Fibroblast of lung (primary cell): ENCODE data around the gene ATRIP. TPM values are rescaled to one million over a fixed set of nuclear protein-coding genes. Genes with fewer than 3 reads are reported as not detected.

Experiments used
- DNase-seq, 2 donors: peaks; one replicate each; pipeline versions ENCODE4 v3.0.0 to v3.0.0-alpha.2; 2010; ENCODE audit warnings: low read depth in 2 of 2
- H2AFZ ChIP-seq: 2 replicates; pipeline ENCODE4 v1.5.1; 2012; ENCODE audit warnings: low read length, control low read depth, inconsistent platforms
- H3K27ac ChIP-seq: 2 replicates; pipeline ENCODE4 v1.5.1; 2011; ENCODE audit warnings: low read length, control low read depth; ENCODE audit not compliant: insufficient read depth
- H3K27me3 ChIP-seq: 2 replicates; pipeline ENCODE4 v1.5.1; 2011; ENCODE audit warnings: mild to moderate bottlenecking, low read length; ENCODE audit not compliant: control insufficient read depth, insufficient read depth
- H3K36me3 ChIP-seq: 2 replicates; pipeline ENCODE4 v1.5.1; 2011; ENCODE audit warnings: low read length; ENCODE audit not compliant: control insufficient read depth, insufficient read depth
- H3K4me1 ChIP-seq: 2 replicates; pipeline ENCODE4 v1.5.1; 2011; ENCODE audit warnings: low read length; ENCODE audit not compliant: control insufficient read depth, insufficient read depth; ENCODE audit errors: extremely low read depth
- H3K4me2 ChIP-seq: 2 replicates; pipeline ENCODE4 v1.5.1; 2011; ENCODE audit warnings: low read length, control low read depth; ENCODE audit not compliant: insufficient read depth; ENCODE audit errors: extremely low read depth
- H3K4me3 ChIP-seq, 4 experiments: fragments of 200-600 bp in 1 of 4; sonication (generic) in 1 of 4; replicated peaks in 1 of 4; 2 replicates each; pipeline ENCODE4 v1.5.1; 2011 to 2016; ENCODE audit warnings: low read length in 4 of 4, low read depth in 3 of 4, mild to moderate bottlenecking in 3 of 4, control low read depth in 2 of 4, inconsistent platforms in 1 of 4, mixed read lengths in 1 of 4; ENCODE audit not compliant: insufficient read depth in 1 of 4; ENCODE audit errors: control extremely low read depth in 1 of 4
- H3K79me2 ChIP-seq: 2 replicates; pipeline ENCODE4 v1.5.1; 2012; ENCODE audit warnings: mild to moderate bottlenecking, low read length, inconsistent platforms; ENCODE audit not compliant: control insufficient read depth, insufficient read depth
- H3K9ac ChIP-seq: 2 replicates; pipeline ENCODE4 v1.5.1; 2011; ENCODE audit warnings: mild to moderate bottlenecking, low read length, control low read depth; ENCODE audit not compliant: insufficient read depth
- H3K9me3 ChIP-seq: 2 replicates; pipeline ENCODE4 v1.5.1; 2012; ENCODE audit warnings: low read depth, low read length; ENCODE audit not compliant: control insufficient read depth, insufficient read depth
- H4K20me1 ChIP-seq: 2 replicates; pipeline ENCODE4 v1.5.1; 2011; ENCODE audit warnings: low read length; ENCODE audit not compliant: control insufficient read depth, insufficient read depth; ENCODE audit errors: extremely low read depth
- CTCF ChIP-seq, 2 donors: IDR thresholded peaks in 1 of 2; conservative IDR thresholded peaks in 1 of 2; 1 replicate in 1 of 2; 2 replicates in 1 of 2; pipeline ENCODE4 v1.5.1; 2011 to 2012; ENCODE audit warnings: low read length in 2 of 2, control low read depth in 1 of 2, inconsistent platforms in 1 of 2, low read depth in 1 of 2, mild to moderate bottlenecking in 1 of 2
- EZH2 ChIP-seq: IDR thresholded peaks from 2 replicates; pipeline ENCODE4 v1.5.1; 2012; ENCODE audit warnings: low read length, control low read depth, mild to moderate bottlenecking; ENCODE audit errors: missing control alignments
- polyA minus RNA-seq: library from RNA; depleted of rRNA, polyadenylated mRNA; stranded (reverse); fragments of >200 nt; gene quantifications from 2 replicates; pipeline ENCODE4 v1.2.3, GENCODE V29; 2011; ENCODE audit warnings: low replicate concordance
- polyA plus RNA-seq, 2 donors: library from polyadenylated mRNA; depleted of rRNA in 1 of 2; stranded (reverse) in 1 of 2; unstranded in 1 of 2; fragments of >200 nt; gene quantifications; 2 replicates each; pipeline ENCODE4 v1.2.1, GENCODE V29; 2011 to 2012; ENCODE audit warnings: missing spikeins in 1 of 2
- total RNA-seq: library from RNA; depleted of rRNA; stranded (reverse); fragments of >200 nt; gene quantifications from 2 replicates; pipeline ENCODE4 v1.2.1, GENCODE V29; 2014

Gene ATRIP
- total RNA-seq (3.0 and 3.6 TPM in 2 replicates), polyA plus RNA-seq (5.0 and 7.0 TPM in 2 replicates), polyA minus RNA-seq (10.2 and 28.6 TPM in 2 replicates)
- 3.9 and 8.3 TPM in 2 replicates for polyA plus RNA-seq (2012)

GRCh38 chr3:48446425-48447193 is at the start of gene ATRIP:
TSS of gene ATRIP (plus strand) at chr3:48446737. CDS start at chr3:48446846, 109 bp downstream.
- no peaks in the 10 kb centered on the region for H3K27me3 ChIP-seq
- TF ChIP-seq EZH2, result no peak
- no peak for TF ChIP-seq CTCF (conservative IDR thresholded peaks at IDR 0.05 in 1 of 2, IDR thresholded peaks at IDR 0.05 in 1 of 2; ENCODE audit: low read depth in 1 of 2, low read length in 2 of 2)
- H3K4me3 ChIP-seq, result peak within 1 kb of the TSS; percentile 86 to 94 (median 90)
- H3K27ac ChIP-seq, result peak within 1 kb of the TSS; percentile 50
- peak; percentile 80 to 86 for DNase-seq
- H4K20me1 ChIP-seq, result no peaks in the 10 kb centered on the region
- peak within 1 kb of the TSS; percentile 85 for H3K9ac ChIP-seq
- H3K36me3 ChIP-seq, result peaks cover 7% of the 10 kb centered on the region
- H3K79me2 ChIP-seq, result peaks cover 34% of the 10 kb centered on the region
- peaks cover 9% of the 10 kb centered on the region for H3K4me1 ChIP-seq
- no peaks in the 10 kb centered on the region for H3K9me3 ChIP-seq
- H3K4me2 ChIP-seq, result peak within 1 kb of the TSS; percentile 99
- H2AFZ ChIP-seq, result peak within 1 kb of the TSS; percentile 94

- H3K36me3 ChIP-seq, result no peaks in the 10 kb centered on the region
- H3K27me3 ChIP-seq, result peaks cover 9% of the 10 kb centered on the region
- H3K4me2 ChIP-seq, result no peak overlapping the region
- H4K20me1 ChIP-seq, result no peaks in the 10 kb centered on the region
- no peak overlapping the region for H3K4me3 ChIP-seq
- H3K9ac ChIP-seq, result no peak overlapping the region
- peaks cover 6% of the 10 kb centered on the region for H3K4me1 ChIP-seq
- no peaks in the 10 kb centered on the region for H3K9me3 ChIP-seq
- H2AFZ ChIP-seq, result no peak overlapping the region
- DNase-seq, result no peak
- TF ChIP-seq EZH2 (no peak), CTCF (conservative IDR thresholded peaks at IDR 0.05 in 1 of 2, IDR thresholded peaks at IDR 0.05 in 1 of 2; ENCODE audit: low read depth in 1 of 2, low read length in 2 of 2) (no peak)
- no peak overlapping the region for H3K27ac ChIP-seq
- H3K79me2 ChIP-seq, result no peaks in the 10 kb centered on the region
These were observed 48.5 kb upstream of the ATRIP start for GRCh38 chr3:48397767-48398681.
